H9 (cell line): Measurements from ENCODE around the gene TOMM7. TPM values are rescaled to one million over a fixed set of nuclear protein-coding genes. Genes with fewer than 3 reads are reported as not detected.

Experiments
- DNase-seq: peaks from one replicate; pipeline ENCODE4 v3.0.0-alpha.2; 2017
- H2AFZ ChIP-seq: one replicate; pipeline ENCODE4 v1.6.1; 2013; ENCODE audit warnings: mild to moderate bottlenecking, low read length, control low read depth, moderate library complexity
- H2AK5ac ChIP-seq: 2 replicates; pipeline ENCODE4 v1.6.1; 2013; ENCODE audit warnings: low read length, control low read depth, mixed read lengths; ENCODE audit not compliant: insufficient read length
- H2BK120ac ChIP-seq: one replicate; pipeline ENCODE4 v1.6.1; 2013; ENCODE audit warnings: low read depth, mild to moderate bottlenecking, low read length, control low read depth, inconsistent platforms; ENCODE audit not compliant: poor library complexity, severe bottlenecking
- H2BK12ac ChIP-seq: 2 replicates; pipeline ENCODE4 v1.6.1; 2013; ENCODE audit warnings: low read length, control low read depth, mixed read lengths, low read depth; ENCODE audit not compliant: insufficient read length
- H2BK15ac ChIP-seq: 2 replicates; pipeline ENCODE4 v1.6.1; 2013; ENCODE audit warnings: low read depth, low read length, control low read depth
- H2BK20ac ChIP-seq: one replicate; pipeline ENCODE4 v1.6.1; 2013; ENCODE audit warnings: low read depth, mild to moderate bottlenecking, low read length, control low read depth, inconsistent platforms; ENCODE audit not compliant: poor library complexity, severe bottlenecking
- H2BK5ac ChIP-seq: 2 replicates; pipeline ENCODE4 v1.6.1; 2013; ENCODE audit warnings: low read length, control low read depth, mixed read lengths; ENCODE audit not compliant: insufficient read length
- H3K14ac ChIP-seq: 2 replicates; pipeline ENCODE4 v1.6.1; 2013; ENCODE audit warnings: low read length, control low read depth; ENCODE audit not compliant: insufficient read depth
- H3K18ac ChIP-seq: 2 replicates; pipeline ENCODE4 v1.6.1; 2013; ENCODE audit warnings: low read depth, mild to moderate bottlenecking, mixed read lengths, low read length, control low read depth; ENCODE audit not compliant: insufficient read length
- H3K23ac ChIP-seq: 2 replicates; pipeline ENCODE4 v1.6.1; 2013; ENCODE audit warnings: low read length, control low read depth, mixed read lengths, low read depth; ENCODE audit not compliant: insufficient read length
- H3K23me2 ChIP-seq: 2 replicates; pipeline ENCODE4 v1.6.1; 2013; ENCODE audit warnings: low read depth, mild to moderate bottlenecking, mixed read lengths, low read length, control low read depth; ENCODE audit not compliant: insufficient read length, poor library complexity, severe bottlenecking
- H3K27ac ChIP-seq: 2 replicates; pipeline ENCODE4 v1.5.1; 2013; ENCODE audit warnings: low read length, control low read depth, mixed read lengths, low read depth; ENCODE audit not compliant: insufficient read length
- H3K27me3 ChIP-seq: 2 replicates; pipeline ENCODE4 v1.6.1; 2013; ENCODE audit warnings: low read length, control low read depth, inconsistent platforms; ENCODE audit not compliant: insufficient read depth
- H3K4ac ChIP-seq: 2 replicates; pipeline ENCODE4 v1.6.1; 2013; ENCODE audit warnings: low read depth, mild to moderate bottlenecking, control low read depth, inconsistent platforms, low read length, moderate library complexity
- H3K4me1 ChIP-seq: 2 replicates; pipeline ENCODE4 v1.6.1; 2013; ENCODE audit warnings: low read length, control low read depth, inconsistent platforms; ENCODE audit not compliant: insufficient read depth
- H3K4me2 ChIP-seq: 2 replicates; pipeline ENCODE4 v1.6.1; 2013; ENCODE audit warnings: low read length, control low read depth, mixed read lengths; ENCODE audit not compliant: insufficient read length, insufficient read depth
- H3K56ac ChIP-seq: 2 replicates; pipeline ENCODE4 v1.6.1; 2013; ENCODE audit warnings: low read depth, mild to moderate bottlenecking, mixed read lengths, low read length, control low read depth; ENCODE audit not compliant: insufficient read length
- H3K79me1 ChIP-seq: 2 replicates; pipeline ENCODE4 v1.6.1; 2013; ENCODE audit warnings: low read depth, mild to moderate bottlenecking, moderate library complexity, low read length, control low read depth, inconsistent platforms; ENCODE audit not compliant: insufficient read depth, poor library complexity, severe bottlenecking
- H3K79me2 ChIP-seq: 2 replicates; pipeline ENCODE4 v1.6.1; 2013; ENCODE audit warnings: low read length, control low read depth, inconsistent platforms; ENCODE audit not compliant: insufficient read depth
- H3K9ac ChIP-seq: 2 replicates; pipeline ENCODE4 v1.6.1; 2013; ENCODE audit warnings: low read length, control low read depth, mixed read lengths; ENCODE audit not compliant: insufficient read length; ENCODE audit errors: extremely low read depth
- H3K9me3 ChIP-seq: one replicate; pipeline ENCODE4 v1.6.1; 2013; ENCODE audit warnings: low read depth, low read length, inconsistent platforms; ENCODE audit not compliant: control insufficient read depth
- H3T11ph ChIP-seq: one replicate; pipeline ENCODE4 v1.6.1; 2013; ENCODE audit warnings: mild to moderate bottlenecking, low read length, control low read depth, inconsistent platforms
- H4K20me1 ChIP-seq: one replicate; pipeline ENCODE4 v1.6.1; 2013; ENCODE audit not compliant: control insufficient read depth, insufficient read length, insufficient read depth
- H4K5ac ChIP-seq: 2 replicates; pipeline ENCODE4 v1.6.1; 2013; ENCODE audit warnings: low read depth, mild to moderate bottlenecking, mixed read lengths, low read length, control low read depth; ENCODE audit not compliant: insufficient read length
- H4K8ac ChIP-seq: replicated peaks from 2 replicates; pipeline ENCODE4 v1.6.1; 2013; ENCODE audit warnings: low read length, control low read depth, mixed read lengths, low read depth; ENCODE audit not compliant: insufficient read length
- H4K91ac ChIP-seq: 2 replicates; pipeline ENCODE4 v1.6.1; 2013; ENCODE audit warnings: low read depth, mild to moderate bottlenecking, moderate library complexity, mixed read lengths, low read length, control low read depth; ENCODE audit not compliant: insufficient read length
- H3K27ac Mint-ChIP-seq, 3 experiments: 2 replicates in 2 of 3; 3 replicates in 1 of 3; pipeline ENCODE4 v1.8.0; 2020 to 2021; ENCODE audit warnings: mixed read lengths in 3 of 3, mild to moderate bottlenecking in 1 of 3, moderate library complexity in 1 of 3
- H3K27me3 Mint-ChIP-seq: 2 replicates; pipeline ENCODE4 v1.8.0; 2021; ENCODE audit warnings: low read depth, mild to moderate bottlenecking, moderate library complexity, mixed read lengths
- H3K36me3 Mint-ChIP-seq, 3 experiments: 2 replicates in 2 of 3; 3 replicates in 1 of 3; pipeline ENCODE4 v1.8.0; 2020 to 2021; ENCODE audit warnings: low read depth in 3 of 3, mixed read lengths in 3 of 3; ENCODE audit not compliant: insufficient read depth in 1 of 3
- H3K4me1 Mint-ChIP-seq, 2 experiments: 2 replicates each; pipeline ENCODE4 v1.8.0; 2020; ENCODE audit warnings: mixed read lengths in 2 of 2
- H3K4me3 Mint-ChIP-seq, 2 experiments: 2 replicates in 1 of 2; 3 replicates in 1 of 2; pipeline ENCODE4 v1.8.0; 2020 to 2021; ENCODE audit warnings: mild to moderate bottlenecking in 2 of 2, mixed read lengths in 2 of 2, moderate library complexity in 1 of 2
- H3K9me3 Mint-ChIP-seq, 2 experiments: 2 replicates in 1 of 2; 3 replicates in 1 of 2; pipeline ENCODE4 v1.8.0; 2020; ENCODE audit warnings: mild to moderate bottlenecking in 2 of 2, mixed read lengths in 2 of 2, moderate library complexity in 1 of 2
- WGBS: extraction: QIAGEN DNeasy Blood & Tissue Kit; methylation state at CpG from one replicate; pipeline ENCODE4 v1.1.7; 2013; ENCODE audit warnings: missing lambda C conversion rate, low lambda C conversion rate, mixed read lengths; ENCODE audit not compliant: insufficient read length; ENCODE audit errors: extremely low coverage; 5-methylcytosine and 5-hydroxymethylcytosine counted together
- total RNA-seq: library from RNA; stranded (reverse); gene quantifications from 2 replicates; pipeline ENCODE4 v1.2.1, GENCODE V29; 2021
- TF ChIP-seq, protein P1 (sequence below): fragments of 200-600 bp; sonication (generic); conservative IDR thresholded peaks from 3 replicates; pipeline ENCODE4 v1.8.0; 2021; ENCODE audit warnings: antibody characterized with exemption, mild to moderate bottlenecking

Gene TOMM7
- total RNA-seq, 1 experiment from 2014 or later = 368 TPM

DNA sequence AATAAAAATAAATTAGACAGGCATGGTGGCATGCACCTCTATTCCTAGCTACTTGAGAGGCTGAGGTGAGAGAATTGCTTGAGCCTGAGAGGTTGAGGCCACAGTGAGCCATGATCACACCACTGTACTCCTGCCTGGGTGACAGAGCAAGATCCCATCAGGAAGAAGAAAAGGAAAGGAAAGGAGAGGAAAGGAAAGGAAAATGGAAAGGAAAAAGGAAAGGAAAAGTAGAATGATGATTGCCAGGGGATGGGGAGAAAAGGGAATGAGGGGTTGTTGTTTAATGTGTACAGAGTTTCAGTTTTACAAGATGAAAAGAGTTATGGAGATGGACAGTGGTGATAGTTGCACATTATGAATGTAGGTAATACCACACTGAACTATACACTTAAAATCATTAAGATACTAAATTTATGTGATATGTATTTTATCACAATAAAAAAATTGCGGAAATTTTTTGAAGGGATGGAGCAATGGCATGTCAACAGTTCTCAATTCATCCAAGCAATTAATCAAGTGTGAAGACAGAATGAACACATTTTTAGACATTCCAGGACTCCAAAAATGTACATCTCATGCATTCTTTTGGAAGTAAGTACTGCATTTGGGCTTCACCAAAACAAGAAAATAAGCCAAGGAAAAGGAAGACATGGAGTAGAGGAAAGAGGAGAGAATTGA, 51.3 kb downstream of the TOMM7 start:
- Histone ChIP-seq H3K14ac (no peak overlapping the region), H4K91ac (no peak overlapping the region), H4K5ac (no peak overlapping the region), H3K4ac (no peak overlapping the region), H3K79me1 (no peaks in the 10 kb centered on the region), H3K56ac (no peak overlapping the region), H2BK12ac (no peak overlapping the region), H3K23me2 (no peaks in the 10 kb centered on the region), H2BK20ac (no peak overlapping the region), H2BK15ac (no peak overlapping the region), H3K23ac (no peak overlapping the region), H2AFZ (no peak overlapping the region), H3K9me3 (no peaks in the 10 kb centered on the region), H4K20me1 (no peaks in the 10 kb centered on the region), H3K27ac (no peak overlapping the region), H3K79me2 (no peaks in the 10 kb centered on the region), H3K9ac (no peak overlapping the region), H3K4me1 (no peaks in the 10 kb centered on the region), H3K4me2 (no peak overlapping the region), H2BK5ac (no peak overlapping the region), H3K18ac (no peak overlapping the region), H3K27me3 (no peaks in the 10 kb centered on the region), H4K8ac (no peak overlapping the region), H2BK120ac (no peak overlapping the region), H2AK5ac (no peak overlapping the region), H3T11ph (no peak overlapping the region)
- no CpG with 5 or more reads among the region's 1 CpG for WGBS
- H3K27me3 Mint-ChIP-seq = no peaks in the 10 kb centered on the region
- TF ChIP-seq, protein P1, sequence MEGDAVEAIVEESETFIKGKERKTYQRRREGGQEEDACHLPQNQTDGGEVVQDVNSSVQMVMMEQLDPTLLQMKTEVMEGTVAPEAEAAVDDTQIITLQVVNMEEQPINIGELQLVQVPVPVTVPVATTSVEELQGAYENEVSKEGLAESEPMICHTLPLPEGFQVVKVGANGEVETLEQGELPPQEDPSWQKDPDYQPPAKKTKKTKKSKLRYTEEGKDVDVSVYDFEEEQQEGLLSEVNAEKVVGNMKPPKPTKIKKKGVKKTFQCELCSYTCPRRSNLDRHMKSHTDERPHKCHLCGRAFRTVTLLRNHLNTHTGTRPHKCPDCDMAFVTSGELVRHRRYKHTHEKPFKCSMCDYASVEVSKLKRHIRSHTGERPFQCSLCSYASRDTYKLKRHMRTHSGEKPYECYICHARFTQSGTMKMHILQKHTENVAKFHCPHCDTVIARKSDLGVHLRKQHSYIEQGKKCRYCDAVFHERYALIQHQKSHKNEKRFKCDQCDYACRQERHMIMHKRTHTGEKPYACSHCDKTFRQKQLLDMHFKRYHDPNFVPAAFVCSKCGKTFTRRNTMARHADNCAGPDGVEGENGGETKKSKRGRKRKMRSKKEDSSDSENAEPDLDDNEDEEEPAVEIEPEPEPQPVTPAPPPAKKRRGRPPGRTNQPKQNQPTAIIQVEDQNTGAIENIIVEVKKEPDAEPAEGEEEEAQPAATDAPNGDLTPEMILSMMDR = no peak
- no peak for DNase-seq
- H3K4me3 Mint-ChIP-seq = no peak overlapping the region
- H3K27ac Mint-ChIP-seq = no peak overlapping the region; a peak in 1 of 7 replicates
- H3K9me3 Mint-ChIP-seq = peaks cover 0 to 3% of the 10 kb centered on the region in 2 experiments; a peak in 3 of 5 replicates
- H3K36me3 Mint-ChIP-seq = no peaks in the 10 kb centered on the region
- no peaks in the 10 kb centered on the region for H3K4me1 Mint-ChIP-seq
